ENCODE results near the gene RBKS.
A peak's percentile ranks its signal among the peaks of the same experiment; 100 is the strongest.

The RBKS gene

GRCh38 chr2:27888790-27889189 is 1.4 kb downstream of the RBKS start:
- H3K27me3 ChIP-seq (ENCODE audit: insufficient read depth, poor library complexity, severe bottlenecking) = no peaks in the 10 kb centered on the region
- peak overlapping the region; percentile 96 for H3K27ac ChIP-seq (replicated peaks)
- TF ChIP-seq SPI1 (IDR thresholded peaks at IDR 0.05; ENCODE audit: borderline replicate concordance, low read depth) = no peak
- TF ChIP-seq, protein P1, sequence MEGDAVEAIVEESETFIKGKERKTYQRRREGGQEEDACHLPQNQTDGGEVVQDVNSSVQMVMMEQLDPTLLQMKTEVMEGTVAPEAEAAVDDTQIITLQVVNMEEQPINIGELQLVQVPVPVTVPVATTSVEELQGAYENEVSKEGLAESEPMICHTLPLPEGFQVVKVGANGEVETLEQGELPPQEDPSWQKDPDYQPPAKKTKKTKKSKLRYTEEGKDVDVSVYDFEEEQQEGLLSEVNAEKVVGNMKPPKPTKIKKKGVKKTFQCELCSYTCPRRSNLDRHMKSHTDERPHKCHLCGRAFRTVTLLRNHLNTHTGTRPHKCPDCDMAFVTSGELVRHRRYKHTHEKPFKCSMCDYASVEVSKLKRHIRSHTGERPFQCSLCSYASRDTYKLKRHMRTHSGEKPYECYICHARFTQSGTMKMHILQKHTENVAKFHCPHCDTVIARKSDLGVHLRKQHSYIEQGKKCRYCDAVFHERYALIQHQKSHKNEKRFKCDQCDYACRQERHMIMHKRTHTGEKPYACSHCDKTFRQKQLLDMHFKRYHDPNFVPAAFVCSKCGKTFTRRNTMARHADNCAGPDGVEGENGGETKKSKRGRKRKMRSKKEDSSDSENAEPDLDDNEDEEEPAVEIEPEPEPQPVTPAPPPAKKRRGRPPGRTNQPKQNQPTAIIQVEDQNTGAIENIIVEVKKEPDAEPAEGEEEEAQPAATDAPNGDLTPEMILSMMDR (IDR thresholded peaks at IDR 0.05; ENCODE audit: insufficient read depth, low read length) = no peak
- no peak for TF ChIP-seq GABPA (IDR thresholded peaks at IDR 0.05; ENCODE audit: low read depth)
- no peak for DNase-seq (ENCODE audit: low read depth in 1 of 2, low spot score in 1 of 2)
- peak overlapping the region; percentile 76 for H3K4me3 ChIP-seq (replicated peaks; ENCODE audit: insufficient read depth, low read length)

DNA sequence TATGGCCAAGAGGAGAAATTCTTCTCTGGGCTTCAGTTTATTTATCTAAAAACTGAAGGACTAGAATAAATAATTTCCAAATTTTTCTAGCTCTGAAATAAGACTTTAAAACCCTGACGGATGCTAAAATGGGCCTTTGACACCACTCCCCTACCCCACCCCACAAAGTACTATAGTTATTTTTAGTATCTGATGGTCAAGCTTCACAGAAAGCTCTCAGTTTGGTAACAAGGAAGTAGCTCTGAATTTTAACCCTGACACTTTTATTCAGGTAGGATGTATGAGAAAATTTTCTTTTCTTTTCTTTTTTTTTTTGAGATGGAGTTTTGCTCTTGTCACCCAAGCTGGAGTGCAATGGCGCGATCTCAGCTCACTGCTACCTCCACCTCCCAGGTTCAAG is 2.4 kb downstream of the RBKS start:
- Histone ChIP-seq H3K27ac (replicated peaks) (no peak overlapping the region), H3K4me3 (replicated peaks; ENCODE audit: insufficient read depth, low read length) (no peak overlapping the region), H3K27me3 (ENCODE audit: insufficient read depth, poor library complexity, severe bottlenecking) (no peaks in the 10 kb centered on the region)
- no peak for TF ChIP-seq GABPA (IDR thresholded peaks at IDR 0.05; ENCODE audit: low read depth)
- TF ChIP-seq, protein P1 (IDR thresholded peaks at IDR 0.05; ENCODE audit: insufficient read depth, low read length) = no peak
- no peak for TF ChIP-seq SPI1 (IDR thresholded peaks at IDR 0.05; ENCODE audit: borderline replicate concordance, low read depth)
- TF ChIP-seq POLR2AphosphoS5 (IDR thresholded peaks at IDR 0.05; ENCODE audit: low read depth) = no peak
- no peak for TF ChIP-seq REST (IDR thresholded peaks at IDR 0.05; ENCODE audit: insufficient replicate concordance, low read depth)
- no peak for DNase-seq (ENCODE audit: low read depth in 1 of 2, low spot score in 1 of 2)

GRCh38 chr2:27887111-27887510 is 3.1 kb downstream of the RBKS start:
- TF ChIP-seq SPI1 (IDR thresholded peaks at IDR 0.05; ENCODE audit: borderline replicate concordance, low read depth) (no peak), REST (IDR thresholded peaks at IDR 0.05; ENCODE audit: insufficient replicate concordance, low read depth) (no peak), POLR2AphosphoS5 (IDR thresholded peaks at IDR 0.05; ENCODE audit: low read depth) (no peak), GABPA (IDR thresholded peaks at IDR 0.05; ENCODE audit: low read depth) (no peak)
- TF ChIP-seq, protein P1 (IDR thresholded peaks at IDR 0.05; ENCODE audit: insufficient read depth, low read length) = no peak
- no peak for DNase-seq (ENCODE audit: low read depth in 1 of 2, low spot score in 1 of 2)
- Histone ChIP-seq H3K4me3 (replicated peaks; ENCODE audit: insufficient read depth, low read length) (no peak overlapping the region), H3K27ac (replicated peaks) (no peak overlapping the region), H3K27me3 (ENCODE audit: insufficient read depth, poor library complexity, severe bottlenecking) (no peaks in the 10 kb centered on the region)

- TF ChIP-seq POLR2AphosphoS5 (IDR thresholded peaks at IDR 0.05; ENCODE audit: low read depth) (no peak), SPI1 (IDR thresholded peaks at IDR 0.05; ENCODE audit: borderline replicate concordance, low read depth) (no peak), GABPA (IDR thresholded peaks at IDR 0.05; ENCODE audit: low read depth) (no peak), REST (IDR thresholded peaks at IDR 0.05; ENCODE audit: insufficient replicate concordance, low read depth) (no peak)
- TF ChIP-seq, protein P1 (IDR thresholded peaks at IDR 0.05; ENCODE audit: insufficient read depth, low read length) = no peak
- Histone ChIP-seq H3K4me3 (replicated peaks; ENCODE audit: insufficient read depth, low read length) (no peak overlapping the region), H3K27ac (replicated peaks) (no peak overlapping the region), H3K27me3 (ENCODE audit: insufficient read depth, poor library complexity, severe bottlenecking) (no peaks in the 10 kb centered on the region)
- DNase-seq (ENCODE audit: low read depth in 1 of 2, low spot score in 1 of 2) = no peak
Observed at GRCh38 chr2:27886322-27886721, 3.9 kb downstream of the RBKS start.

All from HL-60 (cell line).